HG02571 (cell line): ENCODE data around the gene CCP110.

Source experiments
- ATAC-seq: cut with Tn5 transposase; IDR thresholded peaks from one replicate; pipeline ENCODE4 v1.9.1; 2021; ENCODE audit warnings: mild to moderate bottlenecking, moderate library complexity; ENCODE audit not compliant: unreplicated experiment

CCP110 gene

DNA sequence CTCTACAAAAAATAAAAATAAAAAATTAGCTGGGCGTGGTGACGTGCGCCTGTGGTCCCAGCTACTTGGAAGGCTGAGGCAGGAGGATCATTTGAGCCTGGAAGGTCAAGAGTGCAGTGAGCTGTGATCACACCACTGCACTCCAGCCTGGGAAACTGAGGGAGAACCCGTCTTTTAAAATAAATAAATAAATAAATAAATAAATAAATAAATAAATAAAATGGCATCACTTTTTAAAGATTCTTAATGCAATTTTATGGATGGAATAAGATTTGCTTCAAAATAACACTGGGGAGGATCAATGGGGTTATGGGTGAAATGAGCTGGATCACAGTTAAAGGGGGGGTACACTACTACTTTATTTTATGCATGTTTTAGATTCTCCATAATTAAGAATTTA is 16.8 kb upstream of the CCP110 start:
- ATAC-seq: no peak

DNA sequence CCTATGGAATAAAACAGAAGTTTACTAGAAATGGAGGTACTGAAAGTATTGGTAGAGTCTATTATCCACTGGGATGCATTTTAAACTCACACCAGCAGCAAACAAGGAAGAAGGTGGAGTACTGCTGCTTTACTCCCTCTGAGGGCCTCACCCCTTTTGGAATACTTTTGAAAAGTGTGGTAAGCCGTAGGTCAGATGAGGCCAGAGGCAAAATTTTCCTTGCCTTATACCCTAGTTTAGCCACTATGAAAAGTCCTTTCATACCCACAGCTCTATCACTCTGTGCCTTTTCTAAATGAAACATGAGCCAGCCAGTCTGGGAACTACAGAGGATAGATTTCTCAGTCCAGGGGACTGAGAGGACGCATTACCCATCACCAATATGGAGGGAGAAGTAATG is 15.9 kb upstream of the CCP110 start:
- no peak for ATAC-seq

DNA sequence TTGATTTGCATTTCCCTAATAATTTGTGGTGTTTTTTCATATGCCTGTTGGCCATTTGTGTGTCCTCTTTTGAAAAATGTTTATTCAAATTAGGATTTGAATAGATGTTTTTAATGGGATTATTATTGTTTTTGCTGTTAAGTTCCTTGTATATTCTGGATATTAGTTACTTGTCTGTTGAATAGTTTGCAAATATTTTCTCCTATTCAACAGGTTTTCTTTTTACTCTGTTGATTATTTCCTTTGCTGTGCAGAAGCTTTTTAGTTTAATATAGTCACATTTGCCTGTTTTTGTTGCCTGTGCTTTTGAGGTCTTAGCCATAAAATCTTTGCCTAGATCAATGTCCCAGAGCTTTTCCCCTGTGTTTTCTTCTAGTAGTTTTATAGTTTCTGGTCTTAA is 11.4 kb upstream of the CCP110 start:
- ATAC-seq: no peak

DNA sequence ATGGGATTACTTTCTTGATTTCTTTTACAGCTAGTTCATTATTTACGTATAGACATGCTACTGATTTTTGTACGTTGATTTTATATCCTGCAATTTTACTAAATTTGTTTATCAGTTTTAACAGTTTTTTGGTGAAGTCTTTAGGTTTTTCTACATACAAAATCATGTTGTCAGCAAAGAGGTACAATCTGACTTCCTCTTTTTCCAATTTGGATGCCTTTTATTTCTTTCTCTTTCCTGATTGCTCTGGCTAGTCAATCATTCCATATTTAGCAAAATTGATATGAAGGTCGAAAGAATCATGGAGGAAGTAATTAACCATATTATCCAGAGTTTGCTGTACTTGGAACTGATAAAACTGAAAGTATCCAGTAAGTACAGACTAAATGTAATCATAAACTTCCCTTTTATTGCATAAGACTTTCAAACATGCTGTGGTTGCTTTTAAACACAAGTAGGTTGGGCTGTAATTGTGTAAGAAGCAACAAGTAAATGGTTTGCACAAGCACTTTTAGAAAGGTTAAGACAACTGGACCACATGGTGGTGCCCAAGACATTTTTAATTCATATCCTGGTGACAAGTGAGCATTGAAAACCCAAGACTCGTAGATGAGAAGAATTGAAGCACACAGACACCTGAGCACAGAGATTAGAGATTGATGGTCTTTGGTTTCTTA is 10.2 kb upstream of the CCP110 start:
- ATAC-seq: no peak

DNA sequence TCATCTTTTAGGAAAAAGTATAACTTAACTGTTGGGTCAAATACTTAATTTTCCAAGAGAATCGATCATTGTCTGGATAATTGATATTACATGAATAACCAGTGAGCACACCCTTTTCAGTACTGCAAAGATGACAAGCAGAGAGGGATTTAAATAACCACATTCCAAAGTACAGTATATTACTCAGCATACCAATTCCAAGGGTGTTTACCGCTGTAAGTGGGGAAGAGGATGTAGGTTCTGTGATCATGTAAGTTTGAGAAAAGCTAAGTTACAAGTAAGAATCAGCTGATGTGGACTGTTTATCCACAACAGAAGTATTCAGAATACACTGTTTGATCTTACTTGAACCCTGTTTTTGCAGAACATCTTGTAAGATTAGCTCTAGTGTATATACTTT is 8.0 kb upstream of the CCP110 start:
- ATAC-seq: no peak

DNA sequence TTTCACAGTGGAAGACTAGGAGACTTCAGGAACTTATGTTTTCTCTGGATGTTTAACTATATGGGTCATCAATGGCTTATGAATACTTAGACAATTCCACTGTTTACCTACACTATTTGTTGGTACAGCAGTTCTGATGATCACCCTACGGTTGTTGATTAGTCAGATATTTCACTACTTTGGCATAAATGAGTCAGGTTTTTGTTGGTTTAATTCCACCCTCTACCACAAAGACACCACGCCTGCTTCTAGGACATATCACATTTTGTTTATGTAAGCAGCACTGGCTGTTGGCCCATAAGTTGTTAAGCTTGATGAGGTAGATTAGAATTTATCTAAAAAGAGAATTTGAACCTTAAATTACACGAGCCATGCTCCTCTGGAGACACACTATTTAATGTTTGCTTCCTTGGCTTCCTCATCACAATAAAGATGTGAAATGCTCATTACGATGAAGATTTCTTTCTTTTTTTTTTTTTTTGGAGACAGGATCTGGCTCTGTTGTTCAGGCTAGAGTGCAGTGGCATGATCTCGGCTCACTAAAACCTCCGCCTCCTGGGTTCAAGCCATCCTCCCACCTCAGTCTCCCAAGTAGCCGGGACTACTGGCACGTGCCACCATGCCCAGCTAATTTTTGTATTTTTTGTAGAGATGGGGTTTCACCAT is 6.2 kb upstream of the CCP110 start:
- ATAC-seq: no peak

DNA sequence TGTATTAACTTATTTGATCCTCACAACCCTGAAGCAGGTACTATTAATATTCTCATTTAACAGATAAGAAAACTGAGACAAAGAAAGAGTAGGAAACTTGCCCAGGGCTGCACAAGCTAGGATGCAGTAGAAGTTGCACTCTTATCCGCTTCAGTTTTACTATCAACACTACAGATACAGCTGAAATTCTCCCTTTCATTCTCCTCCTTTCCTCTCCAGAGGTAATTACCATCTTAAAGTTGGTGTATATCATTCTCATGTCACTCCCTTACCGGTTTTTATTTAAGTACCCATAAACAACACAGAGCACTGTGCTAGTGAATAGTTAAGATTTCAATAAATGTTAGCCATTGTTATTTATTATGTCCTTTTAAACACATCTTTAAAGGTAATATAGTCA is 5.4 kb upstream of the CCP110 start:
- ATAC-seq: no peak

DNA sequence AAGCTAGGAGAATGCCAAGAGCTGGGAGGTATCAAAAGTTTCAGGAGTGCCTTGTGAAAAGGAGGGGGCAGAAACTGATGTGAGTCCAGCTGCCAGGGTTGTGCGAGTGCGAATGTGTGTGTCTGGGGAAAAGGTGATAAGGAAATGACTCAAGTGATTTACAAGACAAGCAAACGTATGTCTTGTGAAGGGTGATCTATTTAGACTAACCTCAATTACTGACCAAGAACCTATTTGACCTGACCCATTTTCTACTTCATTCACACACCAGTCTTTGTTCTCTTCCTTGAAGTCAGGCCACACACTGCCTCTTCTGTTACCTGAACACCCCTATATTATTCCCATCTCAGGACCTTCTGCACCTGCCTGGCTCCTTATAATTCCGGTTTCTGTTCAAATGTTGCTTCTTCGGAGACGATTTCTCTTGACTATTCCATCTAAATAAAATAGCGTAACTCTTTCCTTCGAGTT is 2.8 kb upstream of the CCP110 start:
- ATAC-seq: no peak

DNA sequence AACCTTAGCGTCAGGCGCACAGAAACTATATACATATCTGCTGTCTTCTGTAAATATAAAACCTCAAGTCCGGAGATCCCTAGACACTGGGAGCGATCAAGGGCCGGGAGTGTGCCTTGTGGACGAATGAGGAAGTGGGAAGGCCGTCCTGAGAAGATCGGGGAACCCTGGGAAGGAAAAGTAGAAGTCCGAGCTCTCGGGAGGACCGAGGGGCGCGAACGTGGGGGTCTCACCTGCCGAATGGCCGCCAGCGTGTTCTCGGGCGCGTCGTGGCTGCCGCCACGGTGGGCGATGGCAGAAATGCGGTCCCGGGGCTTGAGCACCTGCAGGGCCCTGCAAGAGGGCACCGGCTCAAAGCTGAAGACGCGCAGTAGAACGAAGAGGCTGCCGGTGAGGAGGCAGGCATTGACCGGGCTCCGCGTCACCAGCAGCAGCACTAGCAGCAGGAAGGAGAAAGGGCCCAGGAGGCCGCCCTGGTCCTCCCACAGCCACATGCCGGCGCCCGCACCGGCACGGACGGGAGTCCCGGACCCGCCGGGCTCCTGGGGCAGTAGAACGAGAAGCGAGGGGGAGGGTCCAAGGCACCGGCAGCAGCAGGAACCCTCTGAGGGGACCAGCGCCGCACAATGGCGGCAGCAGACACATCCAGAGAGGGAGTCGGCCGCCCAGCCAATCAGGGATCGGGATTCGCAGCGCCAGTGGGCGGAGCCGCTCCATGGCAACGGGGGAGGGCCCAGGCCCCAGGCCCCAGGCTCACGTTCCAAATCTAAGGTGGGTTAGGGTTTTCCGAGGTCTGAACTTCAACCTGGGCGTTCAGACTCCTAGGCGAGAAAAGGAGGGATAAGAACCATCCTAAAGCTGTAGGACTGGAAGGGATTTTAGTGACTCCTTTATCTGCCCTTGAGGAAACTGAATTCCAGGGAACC is 2.0 kb upstream of the CCP110 start, which contains the start of gene GDE1:
Gene GDE1, minus strand, starts transcription at position 628 of the 926 bp plus-strand sequence. Its CDS starts 134 bp downstream, at position 494.
- ATAC-seq: peak; percentile 79

DNA sequence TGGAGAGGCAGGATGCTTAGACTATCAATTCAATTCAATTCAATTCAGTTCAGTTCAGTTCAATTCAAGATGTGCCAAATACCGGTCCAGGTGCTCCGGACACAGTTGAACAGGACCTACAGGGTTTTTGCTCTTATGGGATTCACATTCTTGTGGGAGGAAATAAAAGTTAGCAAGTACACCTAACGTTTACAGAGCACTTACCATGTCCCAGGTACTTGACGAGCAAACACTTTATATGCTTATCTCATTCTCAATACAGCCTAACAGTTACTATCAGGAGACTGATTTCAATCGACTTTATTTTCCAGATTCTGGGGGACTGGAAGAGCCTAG is 1.4 kb upstream of the CCP110 start:
- ATAC-seq: no peak

DNA sequence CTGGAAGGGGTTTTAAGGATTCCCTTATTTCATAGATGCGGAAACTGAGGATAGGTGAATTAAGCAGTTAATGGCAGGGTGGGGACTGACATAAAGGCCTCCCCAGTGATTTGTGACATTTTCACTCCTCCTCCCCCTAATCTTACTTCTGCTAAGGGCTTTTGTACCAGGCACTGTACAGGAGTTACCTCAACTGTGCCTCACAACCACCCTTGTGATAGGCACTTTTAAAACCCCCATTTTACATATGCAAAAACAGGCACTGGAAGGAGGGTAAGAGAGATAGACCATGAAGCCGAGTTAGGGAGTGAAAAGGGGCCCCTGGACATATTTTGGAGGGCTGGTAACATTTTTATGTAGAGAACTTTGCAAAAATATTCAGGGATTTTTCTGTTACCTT is 982 bp upstream of the CCP110 start:
- no peak for ATAC-seq

DNA sequence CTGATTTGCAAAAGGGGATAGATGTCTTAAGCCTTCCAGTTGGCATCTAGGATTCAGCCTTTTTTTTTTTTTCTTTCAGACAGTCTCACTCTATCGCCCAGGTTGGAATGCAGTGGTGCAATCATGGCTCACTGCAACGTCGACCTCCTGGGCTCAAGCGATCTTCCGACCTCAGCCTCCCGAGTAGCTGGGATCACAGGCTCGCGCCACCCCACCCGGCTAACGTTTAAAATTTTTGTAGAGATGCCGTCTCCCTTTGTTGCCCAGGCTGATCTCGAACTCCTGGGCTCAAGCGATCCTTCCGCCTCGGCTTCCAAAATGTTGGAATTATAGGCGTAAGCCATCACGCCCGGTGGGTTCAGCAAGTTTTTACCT is 571 bp upstream of the CCP110 start:
- ATAC-seq: no peak

DNA sequence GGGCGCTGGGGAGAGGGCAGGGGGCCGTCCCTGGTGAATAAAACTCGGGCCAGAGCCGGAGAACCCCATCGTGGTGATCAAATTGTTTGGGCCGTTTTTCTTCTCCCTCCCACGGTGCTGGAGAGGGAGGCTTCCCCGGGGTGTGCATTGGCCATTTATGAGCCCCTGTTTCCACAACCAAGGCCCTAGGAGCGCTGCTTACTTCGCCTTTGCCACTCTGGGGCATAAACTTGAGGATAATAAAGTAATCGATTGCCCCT is 544 bp downstream of the CCP110 start:
- ATAC-seq: no peak

DNA sequence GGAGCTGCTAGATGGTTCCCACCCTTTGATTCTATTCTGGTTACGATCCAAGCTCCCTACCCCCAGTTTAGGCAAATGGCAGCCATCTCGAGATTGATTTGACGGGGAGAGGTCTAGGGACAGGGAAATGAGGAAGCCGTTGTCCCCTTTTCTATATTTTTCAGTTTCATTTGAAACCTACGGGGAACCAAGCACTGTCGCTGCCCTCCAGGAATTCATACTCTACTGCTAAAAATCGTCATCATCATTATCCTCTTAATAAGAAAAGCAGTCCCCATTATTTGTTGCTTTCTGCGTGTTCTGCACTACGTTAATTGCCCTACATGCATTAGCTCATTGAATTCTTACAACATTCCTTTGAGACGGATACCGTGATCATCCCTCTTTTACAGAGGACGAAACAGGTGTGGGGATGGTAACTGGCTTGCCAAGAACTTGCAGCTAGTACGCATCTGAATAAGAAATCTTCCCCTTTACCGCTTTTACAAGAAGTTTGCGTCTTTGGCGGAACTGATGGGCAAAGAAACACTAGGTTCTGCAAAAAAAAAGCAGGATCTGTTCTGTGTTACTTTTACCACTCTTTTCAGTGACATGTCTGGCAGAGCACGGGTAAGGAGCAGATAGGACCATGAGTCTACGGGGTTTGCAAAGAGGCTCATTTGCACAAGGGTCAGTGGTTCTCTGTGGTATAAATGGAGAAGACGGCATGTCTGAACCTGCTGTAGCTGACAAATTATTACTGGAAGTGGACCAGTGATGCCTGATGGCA is 1.1 kb downstream of the CCP110 start:
- ATAC-seq: no peak

DNA sequence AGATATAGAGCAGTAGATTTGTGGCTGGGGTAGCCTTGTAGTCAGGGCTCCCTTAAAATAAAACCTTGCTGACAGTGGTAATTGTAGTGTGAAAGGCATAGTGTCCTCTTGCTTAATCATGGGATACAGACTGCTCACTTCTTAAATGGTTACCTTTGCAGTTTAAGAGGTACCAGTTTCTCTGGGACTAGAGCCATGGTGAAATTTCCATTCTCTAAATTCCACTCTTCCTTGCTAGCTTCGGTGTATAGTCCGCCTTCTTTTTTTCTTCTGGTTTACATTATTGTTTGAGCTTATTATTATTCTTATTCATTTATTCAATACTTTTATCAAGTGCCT is 1.6 kb downstream of the CCP110 start:
- no peak for ATAC-seq

DNA sequence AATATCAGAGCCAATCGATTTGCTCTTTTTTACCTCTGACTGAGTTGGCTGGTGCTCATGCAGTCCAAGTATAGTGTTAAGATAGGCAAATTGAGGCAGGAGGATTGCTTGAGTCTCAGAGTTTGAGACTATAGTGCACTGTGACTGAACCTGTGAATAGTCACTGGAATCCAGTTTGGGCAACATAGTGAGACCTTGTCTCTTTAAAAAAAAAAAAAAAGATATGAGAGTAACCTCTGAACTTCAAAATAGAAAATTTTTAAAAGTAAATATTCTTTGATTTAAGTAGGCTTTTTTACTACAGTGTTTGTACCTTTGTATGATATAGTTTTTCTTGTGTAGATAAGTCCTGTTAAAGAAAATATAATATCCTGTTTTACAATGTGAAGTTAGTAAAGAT is 3.4 kb downstream of the CCP110 start:
- ATAC-seq: no peak

DNA sequence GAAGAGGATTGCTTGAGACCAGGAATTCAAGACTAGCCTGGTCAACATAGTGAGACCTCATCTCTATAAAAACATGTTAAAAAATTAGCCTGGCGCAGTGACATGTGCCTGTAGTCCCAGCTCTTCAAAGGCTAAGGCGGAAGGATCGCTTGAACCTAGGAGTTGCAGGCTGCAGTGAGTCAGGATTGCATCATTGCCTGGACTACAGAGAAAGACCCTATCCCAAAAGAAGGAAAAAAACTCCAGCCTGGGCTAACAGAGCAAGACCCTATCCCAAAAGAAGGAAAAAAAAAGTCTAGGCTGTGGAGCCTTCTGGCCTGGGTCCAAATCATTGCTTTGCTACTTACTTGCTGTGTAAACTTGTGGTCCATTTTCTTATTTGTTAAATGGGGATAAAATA is 4.9 kb downstream of the CCP110 start:
- ATAC-seq: no peak

DNA sequence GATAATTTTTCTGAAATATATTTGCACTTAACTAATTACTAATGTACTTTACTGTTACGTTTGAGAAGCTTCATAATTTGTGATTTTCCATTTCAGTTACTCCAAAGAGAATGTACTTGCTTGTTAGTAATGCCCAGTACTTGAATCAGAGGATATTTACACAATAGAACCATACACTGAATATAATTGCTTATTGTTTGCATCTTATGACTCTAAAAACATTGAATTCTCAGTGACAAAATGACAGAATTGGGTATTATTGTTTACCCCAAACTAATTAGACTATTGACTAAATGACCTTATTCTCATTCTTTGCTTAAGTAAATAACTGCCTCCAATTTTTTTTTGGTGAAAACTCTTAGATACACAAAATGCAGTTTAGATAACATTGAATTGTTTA is 8.9 kb downstream of the CCP110 start:
- ATAC-seq: no peak

DNA sequence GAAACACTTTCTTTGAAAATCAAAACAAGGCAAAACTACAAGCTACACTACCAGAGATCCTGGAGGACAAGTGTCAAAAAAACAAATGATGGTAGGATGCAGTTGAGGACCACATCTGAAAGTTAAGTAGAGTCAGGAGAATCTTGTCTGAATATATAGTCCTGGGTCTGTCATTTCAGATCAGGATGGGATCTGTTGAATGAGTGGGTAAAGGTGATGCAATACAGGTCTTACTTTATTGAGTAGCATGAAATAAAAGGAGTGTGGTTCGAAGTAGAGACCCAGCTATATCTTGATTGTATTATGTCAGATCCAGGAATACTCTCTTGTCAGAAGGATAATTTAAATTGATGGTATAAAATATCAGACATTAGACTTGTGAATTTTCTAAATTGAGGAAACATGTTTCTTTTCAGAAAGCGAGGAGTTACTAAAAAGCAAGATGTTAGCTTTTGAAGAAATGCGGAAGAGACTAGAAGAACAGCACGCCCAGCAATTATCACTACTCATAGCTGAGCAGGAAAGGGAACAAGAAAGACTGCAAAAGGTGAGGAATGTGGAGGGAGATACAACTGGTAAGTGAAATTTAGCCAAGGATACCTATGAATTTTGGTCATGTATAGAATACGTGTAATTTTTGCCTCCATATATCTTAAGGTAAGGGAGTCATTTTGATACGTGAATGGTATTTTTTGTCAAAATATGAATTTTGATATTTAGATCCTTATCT is 16.7 kb downstream of the CCP110 start:
- no peak for ATAC-seq

DNA sequence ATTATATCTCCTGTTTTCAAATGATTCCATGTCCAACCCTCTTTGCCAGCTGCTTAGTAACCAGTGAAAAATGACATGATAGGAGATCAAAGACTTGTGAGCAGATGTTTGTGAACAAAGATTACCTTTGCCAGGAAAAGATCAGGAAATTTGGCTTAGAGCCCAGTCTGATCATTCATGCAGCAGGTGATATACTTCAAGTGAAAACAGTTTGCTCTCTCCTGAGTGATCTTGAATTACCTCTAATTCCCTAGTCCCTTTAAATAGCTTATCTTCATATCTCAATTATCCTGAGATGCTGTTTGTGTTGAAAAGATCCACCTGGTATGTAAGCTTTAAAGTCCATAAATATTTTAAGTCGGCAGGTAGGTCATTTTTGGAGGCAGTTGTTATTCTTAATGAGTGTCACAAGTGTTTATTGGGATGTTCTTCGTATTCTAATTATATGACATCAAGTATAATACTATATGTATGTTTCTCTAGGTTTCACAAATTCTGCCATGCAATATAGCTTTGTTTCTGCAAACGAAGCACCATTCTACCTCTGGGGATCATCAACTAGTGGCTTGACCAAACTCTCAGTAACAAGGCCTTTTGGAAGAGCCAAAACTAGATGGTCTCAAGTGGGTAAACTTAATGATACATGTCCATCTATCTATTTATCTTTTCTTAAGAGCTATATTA is 18.5 kb downstream of the CCP110 start:
- no peak for ATAC-seq
